ENCODE data around the gene SBF2. TPM values are rescaled to one million over a fixed set of nuclear protein-coding genes. Genes with fewer than 3 reads are reported as not detected.
"Not testable (repeated sequence)": the region's sequence is repeated elsewhere in the genome, so short reads cannot be mapped to it uniquely, and the experiment has no call there.

The SBF2 gene
- total RNA-seq, 1 donor from 2014 or later, result 34.5 TPM

DNA sequence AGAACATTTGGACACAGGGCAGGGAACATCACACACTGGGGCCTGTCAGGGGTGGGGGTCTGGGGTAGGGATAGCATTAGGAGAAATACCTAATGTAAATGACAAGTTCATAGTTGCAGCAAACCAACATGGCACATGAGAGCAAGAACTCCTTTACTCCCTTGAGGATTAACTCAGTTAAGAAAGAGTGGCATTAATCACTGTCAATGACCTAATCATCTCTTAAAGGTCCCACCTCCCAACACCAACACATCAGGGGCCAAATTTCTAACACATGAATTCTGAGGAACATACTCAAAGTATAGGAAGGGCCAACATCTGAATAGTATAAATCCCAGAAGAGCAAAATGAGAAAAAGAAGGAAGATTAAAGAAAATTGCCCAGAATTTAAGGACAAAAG is 357.3 kb downstream of the SBF2 start:
- Histone ChIP-seq H3K36me3 (no peaks in the 10 kb centered on the region), H3K9me3 (no peaks in the 10 kb centered on the region), H3K4me3 (no peak overlapping the region), H3K27ac (no peak overlapping the region), H3K4me1 (no peaks in the 10 kb centered on the region), H3K27me3 (no peaks in the 10 kb centered on the region)
- DNase-seq (ENCODE audit: low spot score in 2 of 2), result no peak
- intact Hi-C loops (cut with DNase I), result no loop called here
- TF ChIP-seq CTCF (IDR thresholded peaks at IDR 0.05), result no peak

GRCh38 chr11:9932843-9933242 is 361.2 kb downstream of the SBF2 start:
- DNase-seq (ENCODE audit: low spot score in 2 of 2); intact Hi-C loops (cut with DNase I); H3K4me1 ChIP-seq; H3K27ac ChIP-seq; H3K27me3 ChIP-seq; H3K36me3 ChIP-seq; H3K4me3 ChIP-seq; H3K9me3 ChIP-seq: not testable (repeated sequence)

DNA sequence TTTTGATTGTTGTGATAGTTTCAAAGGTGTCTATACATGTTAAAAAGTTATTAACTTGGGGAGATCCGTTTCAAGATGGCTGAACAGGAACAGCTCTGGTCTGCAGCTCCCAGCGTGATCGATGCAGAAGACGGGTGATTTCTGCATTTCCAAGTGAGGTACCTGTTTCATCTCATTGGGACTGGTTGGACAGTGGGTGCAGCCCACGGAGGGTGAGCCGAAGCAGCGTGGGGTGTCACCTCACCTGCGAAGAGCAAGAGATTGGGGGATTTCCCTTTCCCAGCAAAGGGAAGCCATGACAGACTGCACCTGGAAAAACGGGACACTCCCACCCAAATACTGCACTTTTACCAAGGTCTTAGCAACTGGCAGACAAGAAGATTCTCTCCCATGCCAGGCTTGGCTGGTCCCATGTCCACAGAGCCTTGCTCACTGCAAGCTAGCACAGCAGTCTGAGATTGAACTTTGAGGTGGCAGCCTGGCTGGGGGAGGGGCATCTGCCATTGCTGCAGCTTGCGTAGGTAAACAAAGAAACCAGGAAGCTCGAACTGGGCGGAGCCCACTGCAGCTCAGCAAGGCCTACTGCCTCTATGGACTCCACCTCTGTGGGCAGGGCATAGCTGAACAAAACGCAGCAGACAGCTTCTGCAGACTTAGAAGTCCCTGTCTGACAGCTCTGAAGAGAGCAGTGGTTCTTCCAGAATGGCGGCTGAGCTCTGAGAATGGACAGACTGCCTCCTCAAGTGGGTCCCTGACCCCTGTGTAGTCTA is 363.3 kb downstream of the SBF2 start:
- H3K4me1 ChIP-seq; DNase-seq (ENCODE audit: low spot score in 2 of 2); H3K9me3 ChIP-seq; H3K27me3 ChIP-seq; H3K36me3 ChIP-seq; H3K27ac ChIP-seq; intact Hi-C loops (cut with DNase I); H3K4me3 ChIP-seq: not testable (repeated sequence)

DNA sequence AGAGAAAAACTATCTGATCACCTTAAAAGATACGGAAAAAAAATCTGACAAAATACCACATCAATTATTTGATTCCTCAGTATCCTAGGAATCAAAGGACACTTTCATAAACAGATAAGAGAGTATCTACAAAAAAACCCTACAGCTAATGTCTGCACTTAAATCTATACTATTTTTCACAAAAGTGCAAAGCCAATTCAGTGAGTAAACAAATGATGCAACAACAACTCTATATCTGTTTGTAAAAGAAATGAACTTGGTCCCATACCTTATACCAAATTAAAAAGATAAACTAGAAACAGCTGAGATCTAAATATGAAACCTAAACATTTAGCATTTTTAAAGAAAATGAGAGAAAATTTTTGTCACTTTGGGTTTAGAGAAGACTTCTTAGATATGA is 366.3 kb downstream of the SBF2 start:
- Histone ChIP-seq H3K4me3 (no peak overlapping the region), H3K27me3 (no peaks in the 10 kb centered on the region), H3K9me3 (no peaks in the 10 kb centered on the region), H3K36me3 (no peaks in the 10 kb centered on the region), H3K27ac (no peak overlapping the region), H3K4me1 (no peaks in the 10 kb centered on the region)
- intact Hi-C loops (cut with DNase I), result no loop called here
- no peak for DNase-seq (ENCODE audit: low spot score in 2 of 2)
- no peak for TF ChIP-seq CTCF (IDR thresholded peaks at IDR 0.05)

GRCh38 chr11:9923280-9923679 is 370.7 kb downstream of the SBF2 start:
- H3K4me3 ChIP-seq, result no peak overlapping the region
- H3K4me1 ChIP-seq, result no peaks in the 10 kb centered on the region
- H3K9me3 ChIP-seq, result no peaks in the 10 kb centered on the region
- no peaks in the 10 kb centered on the region for H3K27me3 ChIP-seq
- H3K36me3 ChIP-seq, result no peaks in the 10 kb centered on the region
- intact Hi-C loops (cut with DNase I), result no loop called here
- no peak overlapping the region for H3K27ac ChIP-seq
- DNase-seq (ENCODE audit: low spot score in 2 of 2), result no peak
- no peak for TF ChIP-seq CTCF (IDR thresholded peaks at IDR 0.05)

GRCh38 chr11:9922806-9923205 is 371.2 kb downstream of the SBF2 start:
- intact Hi-C loops (cut with DNase I), result no loop called here
- Histone ChIP-seq H3K4me3 (no peak overlapping the region), H3K27me3 (no peaks in the 10 kb centered on the region), H3K27ac (no peak overlapping the region), H3K9me3 (no peaks in the 10 kb centered on the region), H3K36me3 (no peaks in the 10 kb centered on the region), H3K4me1 (no peaks in the 10 kb centered on the region)
- TF ChIP-seq CTCF (IDR thresholded peaks at IDR 0.05), result no peak
- no peak for DNase-seq (ENCODE audit: low spot score in 2 of 2)

DNA sequence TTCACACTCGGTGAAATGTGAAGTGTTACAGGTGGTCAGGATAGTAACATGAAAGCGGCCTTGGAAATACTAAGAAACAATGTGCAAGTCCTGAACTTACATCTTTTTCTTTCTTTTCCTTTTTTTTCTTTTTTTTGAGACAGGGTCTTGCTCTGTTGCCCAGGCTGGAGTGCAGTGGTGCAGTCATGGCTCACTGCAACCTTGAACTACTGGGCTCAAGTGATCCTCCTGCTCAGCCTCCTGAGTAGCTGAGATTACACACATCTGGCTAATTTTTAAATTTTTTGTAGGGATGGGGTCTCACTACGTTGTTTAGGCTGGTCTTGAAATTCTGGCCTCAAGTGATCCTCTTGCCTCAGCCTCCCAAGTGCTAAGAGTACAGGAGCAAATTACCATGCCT is 377.5 kb downstream of the SBF2 start:
- TF ChIP-seq CTCF (IDR thresholded peaks at IDR 0.05), result no peak
- no peaks in the 10 kb centered on the region for H3K9me3 ChIP-seq
- no peak overlapping the region for H3K27ac ChIP-seq
- peaks cover 0 to 5% of the 10 kb centered on the region in 2 donors for H3K36me3 ChIP-seq
- DNase-seq (ENCODE audit: low spot score in 2 of 2), result no peak
- no peaks in the 10 kb centered on the region for H3K4me1 ChIP-seq
- intact Hi-C loops (cut with DNase I), result no loop called here
- no peaks in the 10 kb centered on the region for H3K27me3 ChIP-seq
- no peak overlapping the region for H3K4me3 ChIP-seq
